Neural progenitor cell (in vitro differentiated cells): ENCODE results near the gene WWTR1.

ENCODE experiments used
- EZH2 ChIP-seq: fragments of 200-600 bp; sonication (generic); IDR thresholded peaks from 2 replicates; pipeline ENCODE4 v1.6.1; 2017; ENCODE audit warnings: antibody characterized with exemption, mild to moderate bottlenecking, moderate library complexity
- EZH2phosphoT487 ChIP-seq: fragments of 200-600 bp; sonication (generic); IDR thresholded peaks from 2 replicates; pipeline ENCODE4 v1.6.1; 2017; ENCODE audit warnings: antibody characterized with exemption
- TF ChIP-seq, protein P1 (sequence below): fragments of 200-600 bp; sonication (generic); IDR thresholded peaks from 2 replicates; pipeline ENCODE4 v1.5.1; 2017; ENCODE audit warnings: antibody characterized with exemption, mild to moderate bottlenecking

GRCh38 chr3:149600634-149601033 lies 57.2 kb downstream of the WWTR1 start:
- TF ChIP-seq, protein P1, sequence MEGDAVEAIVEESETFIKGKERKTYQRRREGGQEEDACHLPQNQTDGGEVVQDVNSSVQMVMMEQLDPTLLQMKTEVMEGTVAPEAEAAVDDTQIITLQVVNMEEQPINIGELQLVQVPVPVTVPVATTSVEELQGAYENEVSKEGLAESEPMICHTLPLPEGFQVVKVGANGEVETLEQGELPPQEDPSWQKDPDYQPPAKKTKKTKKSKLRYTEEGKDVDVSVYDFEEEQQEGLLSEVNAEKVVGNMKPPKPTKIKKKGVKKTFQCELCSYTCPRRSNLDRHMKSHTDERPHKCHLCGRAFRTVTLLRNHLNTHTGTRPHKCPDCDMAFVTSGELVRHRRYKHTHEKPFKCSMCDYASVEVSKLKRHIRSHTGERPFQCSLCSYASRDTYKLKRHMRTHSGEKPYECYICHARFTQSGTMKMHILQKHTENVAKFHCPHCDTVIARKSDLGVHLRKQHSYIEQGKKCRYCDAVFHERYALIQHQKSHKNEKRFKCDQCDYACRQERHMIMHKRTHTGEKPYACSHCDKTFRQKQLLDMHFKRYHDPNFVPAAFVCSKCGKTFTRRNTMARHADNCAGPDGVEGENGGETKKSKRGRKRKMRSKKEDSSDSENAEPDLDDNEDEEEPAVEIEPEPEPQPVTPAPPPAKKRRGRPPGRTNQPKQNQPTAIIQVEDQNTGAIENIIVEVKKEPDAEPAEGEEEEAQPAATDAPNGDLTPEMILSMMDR = no peak
- TF ChIP-seq EZH2 (no peak), EZH2phosphoT487 (no peak)
